MCF 10A (cell line): ENCODE results near the gene TSC22D2. TPM values are rescaled to one million over a fixed set of nuclear protein-coding genes. Genes with fewer than 3 reads are reported as not detected.

ENCODE experiments used
- BruUV-seq: library from RNA; stranded (reverse); fragments of 400-500 nt; replicated peaks from 2 replicates; lab custom pipeline; 2021; lab: Mats Ljungman, UMichigan
- CTCF ChIA-PET: fragments of 300-600 bp; sonication (Branson Sonifier 250); formaldehyde crosslinking; extraction: SDS; loops from one replicate; lab custom pipeline; 2021; ENCODE audit warnings: antibody characterized with exemption, inconsistent platforms; lab: Yijun Ruan, JAX
- POLR2A ChIA-PET: fragments of 300-600, 350-650 bp; sonication (Branson Sonifier 250); formaldehyde crosslinking; extraction: SDS; loops from one replicate; lab custom pipeline; 2020; ENCODE audit warnings: antibody characterized with exemption, inconsistent platforms; lab: Yijun Ruan, JAX
- DNase-seq: peaks from one replicate; pipeline ENCODE4 v3.0.0-alpha.2; 2018; ENCODE audit not compliant: unreplicated experiment
- H3K27ac Mint-ChIP-seq: one replicate; pipeline ENCODE4 v1.8.0; 2022; ENCODE audit warnings: mild to moderate bottlenecking, low read depth, mixed read lengths; ENCODE audit not compliant: unreplicated experiment
- H3K27me3 Mint-ChIP-seq: one replicate; pipeline ENCODE4 v1.8.0; 2022; ENCODE audit warnings: mixed read lengths; ENCODE audit not compliant: insufficient read depth, unreplicated experiment
- H3K36me3 Mint-ChIP-seq: one replicate; pipeline ENCODE4 v1.8.0; 2022; ENCODE audit warnings: mild to moderate bottlenecking, moderate library complexity, mixed read lengths; ENCODE audit not compliant: insufficient read depth, unreplicated experiment
- H3K4me1 Mint-ChIP-seq: one replicate; pipeline ENCODE4 v1.8.0; 2022; ENCODE audit warnings: mixed read lengths; ENCODE audit not compliant: insufficient read depth, unreplicated experiment
- H3K4me3 Mint-ChIP-seq: one replicate; pipeline ENCODE4 v1.8.0; 2022; ENCODE audit warnings: mild to moderate bottlenecking, moderate library complexity, mixed read lengths; ENCODE audit not compliant: unreplicated experiment
- H3K9me3 Mint-ChIP-seq: one replicate; pipeline ENCODE4 v1.8.0; 2022; ENCODE audit warnings: mixed read lengths; ENCODE audit not compliant: unreplicated experiment
- intact Hi-C: fragments of 100-400 bp; cut with micrococcal nuclease; formaldehyde crosslinking; loops from 2 replicates; pipeline ENCODE4 v1.14.1; 2022
- total RNA-seq: library from RNA; stranded (reverse); gene quantifications from 2 replicates; pipeline ENCODE4 v1.2.3, GENCODE V29; 2022
- TF ChIP-seq, protein P1 (sequence below): fragments of 200-600 bp; IDR thresholded peaks from one replicate; pipeline ENCODE4 v1.8.0; 2022; ENCODE audit warnings: antibody characterized with exemption, mild to moderate bottlenecking; ENCODE audit not compliant: unreplicated experiment

Gene TSC22D2
- total RNA-seq, 1 experiment from 2014 or later, result 31.2 TPM

- no peak overlapping the region for H3K27ac Mint-ChIP-seq
- no peaks in the 10 kb centered on the region for H3K9me3 Mint-ChIP-seq
- H3K4me3 Mint-ChIP-seq, result no peak overlapping the region
Measured at GRCh38 chr3:150362515-150363302, 45.4 kb upstream of the TSC22D2 start.

GRCh38 chr3:150363420-150363819, 44.7 kb upstream of the TSC22D2 start:
- Mint-ChIP-seq H3K9me3 (no peaks in the 10 kb centered on the region), H3K4me1 (peaks cover 12% of the 10 kb centered on the region), H3K4me3 (no peak overlapping the region), H3K27me3 (no peaks in the 10 kb centered on the region), H3K36me3 (no peaks in the 10 kb centered on the region), H3K27ac (no peak overlapping the region)
- intact Hi-C loops, result no loop called here
- no peak for DNase-seq
- no TSS peak for BruUV-seq
- TF ChIP-seq, protein P1, sequence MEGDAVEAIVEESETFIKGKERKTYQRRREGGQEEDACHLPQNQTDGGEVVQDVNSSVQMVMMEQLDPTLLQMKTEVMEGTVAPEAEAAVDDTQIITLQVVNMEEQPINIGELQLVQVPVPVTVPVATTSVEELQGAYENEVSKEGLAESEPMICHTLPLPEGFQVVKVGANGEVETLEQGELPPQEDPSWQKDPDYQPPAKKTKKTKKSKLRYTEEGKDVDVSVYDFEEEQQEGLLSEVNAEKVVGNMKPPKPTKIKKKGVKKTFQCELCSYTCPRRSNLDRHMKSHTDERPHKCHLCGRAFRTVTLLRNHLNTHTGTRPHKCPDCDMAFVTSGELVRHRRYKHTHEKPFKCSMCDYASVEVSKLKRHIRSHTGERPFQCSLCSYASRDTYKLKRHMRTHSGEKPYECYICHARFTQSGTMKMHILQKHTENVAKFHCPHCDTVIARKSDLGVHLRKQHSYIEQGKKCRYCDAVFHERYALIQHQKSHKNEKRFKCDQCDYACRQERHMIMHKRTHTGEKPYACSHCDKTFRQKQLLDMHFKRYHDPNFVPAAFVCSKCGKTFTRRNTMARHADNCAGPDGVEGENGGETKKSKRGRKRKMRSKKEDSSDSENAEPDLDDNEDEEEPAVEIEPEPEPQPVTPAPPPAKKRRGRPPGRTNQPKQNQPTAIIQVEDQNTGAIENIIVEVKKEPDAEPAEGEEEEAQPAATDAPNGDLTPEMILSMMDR, result no peak
- ChIA-PET CTCF (interaction anchor here (0.7 to 1.1 kb wide), 3 partner anchors 12 to 47 kb away, joined by 3 read pairs; no protein-coding TSS in a partner anchor), POLR2A (interaction anchor here (0.6 kb wide), 1 partner anchor 10 kb away, joined by 3 read pairs; no protein-coding TSS in a partner anchor)

More at GRCh38 chr3:150362515-150363302, 45.4 kb upstream of the TSC22D2 start:
- no peak for DNase-seq
- ChIA-PET CTCF (interaction anchor here (0.7 to 1.3 kb wide), 3 partner anchors 14 to 47 kb away, joined by 3 read pairs; no protein-coding TSS in a partner anchor), POLR2A (interaction anchor here (0.6 to 1.8 kb wide), 5 partner anchors 9 to 33 kb away, joined by 3 to 13 read pairs (median 4); no protein-coding TSS in a partner anchor)
- Mint-ChIP-seq H3K36me3 (no peaks in the 10 kb centered on the region), H3K4me1 (peaks cover 12% of the 10 kb centered on the region), H3K27me3 (no peaks in the 10 kb centered on the region)
- intact Hi-C loops, result no loop called here
- no TSS peak for BruUV-seq
- TF ChIP-seq, protein P1, result no peak

DNA sequence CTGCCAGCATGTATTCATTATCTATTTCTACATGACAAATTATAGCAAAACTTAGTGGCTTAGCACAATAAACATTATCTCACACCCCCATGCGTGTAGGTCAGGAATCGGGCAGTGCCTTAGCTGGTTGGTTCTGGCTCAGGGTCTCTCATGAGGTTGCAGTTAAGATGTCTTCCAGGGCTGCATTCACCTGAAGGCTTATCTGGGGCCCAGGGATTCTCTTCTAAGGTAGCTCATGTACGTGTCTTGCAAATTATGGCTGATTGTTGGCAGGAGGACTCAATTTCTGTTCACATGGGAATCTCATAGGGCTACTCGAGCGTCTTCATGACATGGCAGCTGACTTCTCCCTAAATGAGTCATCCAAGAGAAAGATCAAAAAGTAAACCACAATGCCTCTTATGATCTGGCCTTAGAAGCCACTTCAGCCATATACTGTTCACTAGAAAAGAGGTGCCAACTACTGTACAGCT, 42.9 kb upstream of the TSC22D2 start:
- H3K27ac Mint-ChIP-seq, result peak overlapping the region; percentile 47
- H3K4me1 Mint-ChIP-seq, result peaks cover 21% of the 10 kb centered on the region
- BruUV-seq, result no TSS peak
- POLR2A ChIA-PET, result interaction anchor here (0.7 to 4.2 kb wide), 5 partner anchors 10 to 47 kb away, joined by 3 to 41 read pairs (median 5); partner anchors contain the start of gene TSC22D2
- no peaks in the 10 kb centered on the region for H3K27me3 Mint-ChIP-seq
- H3K9me3 Mint-ChIP-seq, result no peaks in the 10 kb centered on the region
- DNase-seq, result peak; percentile 69
- TF ChIP-seq, protein P1, result no peak
- CTCF ChIA-PET, result interaction anchor here (0.7 to 1.5 kb wide), 5 partner anchors 16 to 84 kb away, joined by 3 to 5 read pairs (median 4); no protein-coding TSS in a partner anchor
- H3K4me3 Mint-ChIP-seq, result no peak overlapping the region
- intact Hi-C loops, result no loop called here
- no peaks in the 10 kb centered on the region for H3K36me3 Mint-ChIP-seq

GRCh38 chr3:150367757-150368156, 40.3 kb upstream of the TSC22D2 start:
- POLR2A ChIA-PET, result interaction anchor here (0.8 to 4.2 kb wide), 4 partner anchors 22 to 180 kb away, joined by 3 to 41 read pairs (median 4); partner anchors contain the start of gene TSC22D2
- Mint-ChIP-seq H3K9me3 (no peaks in the 10 kb centered on the region), H3K27ac (no peak overlapping the region), H3K4me1 (peaks cover 37% of the 10 kb centered on the region), H3K36me3 (no peaks in the 10 kb centered on the region), H3K4me3 (no peak overlapping the region), H3K27me3 (no peaks in the 10 kb centered on the region)
- TF ChIP-seq, protein P1, result no peak
- no peak for DNase-seq
- CTCF ChIA-PET, result interaction anchor here (0.5 to 1.7 kb wide), 7 partner anchors 12 to 81 kb away, joined by 3 to 6 read pairs (median 3); no protein-coding TSS in a partner anchor
- intact Hi-C loops, result no loop called here
- BruUV-seq, result no TSS peak
